HG03520 (cell line): Measurements from ENCODE around the gene GSC2.

Experiments
- ATAC-seq: cut with Tn5 transposase; IDR thresholded peaks from one replicate; pipeline ENCODE4 v1.9.1; 2021; ENCODE audit warnings: mild to moderate bottlenecking, moderate library complexity; ENCODE audit not compliant: unreplicated experiment

The GSC2 gene

GRCh38 chr22:19136915-19137314, 13.2 kb downstream of the GSC2 start:
- ATAC-seq: no peak

- ATAC-seq: no peak
These were observed 15.2 kb downstream of the GSC2 start for GRCh38 chr22:19134874-19135273.

- ATAC-seq: no peak
These were observed 15.8 kb downstream of the GSC2 start for GRCh38 chr22:19134176-19134831.

- no peak for ATAC-seq
These were observed 16.5 kb downstream of the GSC2 start for GRCh38 chr22:19133561-19133960.

GRCh38 chr22:19132693-19133400, 17.2 kb downstream of the GSC2 start:
- no peak for ATAC-seq

GRCh38 chr22:19132153-19132552, 17.9 kb downstream of the GSC2 start:
- ATAC-seq: no peak

GRCh38 chr22:19131685-19132015, 18.4 kb downstream of the GSC2 start:
- no peak for ATAC-seq

- ATAC-seq: no peak
These were observed 19.0 kb downstream of the GSC2 start, which contains the start of gene TSSK2 for GRCh38 chr22:19130959-19131684. Gene TSSK2 (plus strand): TSS chr22:19131308. CDS start chr22:19131400, 92 bp downstream.

- ATAC-seq: no peak
These were observed 20.2 kb downstream of the GSC2 start for GRCh38 chr22:19129871-19130270.

GRCh38 chr22:19128946-19129727, 21.0 kb downstream of the GSC2 start:
- ATAC-seq: no peak

GRCh38 chr22:19128009-19128401, 22.1 kb downstream of the GSC2 start:
- ATAC-seq: no peak

GRCh38 chr22:19127329-19128008, 22.6 kb downstream of the GSC2 start:
- no peak for ATAC-seq

GRCh38 chr22:19126309-19127273, 23.5 kb downstream of the GSC2 start:
- no peak for ATAC-seq

GRCh38 chr22:19125474-19126308, 24.4 kb downstream of the GSC2 start:
- no peak for ATAC-seq

- ATAC-seq: no peak
These were observed 25.1 kb downstream of the GSC2 start for GRCh38 chr22:19125011-19125410.

- no peak for ATAC-seq
These were observed 25.7 kb downstream of the GSC2 start for GRCh38 chr22:19124377-19124776.

GRCh38 chr22:19123936-19124335, 26.2 kb downstream of the GSC2 start:
- no peak for ATAC-seq

- no peak for ATAC-seq
These were observed 27.2 kb downstream of the GSC2 start for GRCh38 chr22:19122752-19123492.
